Endodermal cell (in vitro differentiated cells): ENCODE results near the gene COX10. TPM values are rescaled to one million over a fixed set of nuclear protein-coding genes. Genes with fewer than 3 reads are reported as not detected.

Experiments used
- DNase-seq: peaks from one replicate; pipeline ENCODE4 v3.0.0-alpha.2; 2017
- H3K27ac ChIP-seq: 2 replicates; pipeline ENCODE4 v1.5.1; 2013; ENCODE audit warnings: mild to moderate bottlenecking, low read depth, low read length, moderate library complexity
- H3K27me3 ChIP-seq: 2 replicates; pipeline ENCODE4 v1.6.1; 2013; ENCODE audit warnings: mild to moderate bottlenecking, low read length, moderate library complexity; ENCODE audit not compliant: insufficient read depth, control insufficient read depth, poor library complexity, severe bottlenecking
- H3K36me3 ChIP-seq: 2 replicates; pipeline ENCODE4 v1.7.0; 2013; ENCODE audit warnings: mild to moderate bottlenecking, low read length, moderate library complexity; ENCODE audit not compliant: control insufficient read depth, insufficient read depth
- H3K4me1 ChIP-seq: one replicate; pipeline ENCODE4 v1.7.0; 2013; ENCODE audit warnings: low read length; ENCODE audit not compliant: control insufficient read depth, insufficient read depth
- H3K4me3 ChIP-seq: 2 replicates; pipeline ENCODE4 v1.5.1; 2013; ENCODE audit warnings: mild to moderate bottlenecking, low read length, moderate library complexity
- H3K9ac ChIP-seq: 2 replicates; pipeline ENCODE4 v1.6.1; 2013; ENCODE audit warnings: mild to moderate bottlenecking, low read length, moderate library complexity; ENCODE audit not compliant: poor library complexity, severe bottlenecking; ENCODE audit errors: extremely low read depth
- H3K9me3 ChIP-seq: 2 replicates; pipeline ENCODE4 v1.6.1; 2013; ENCODE audit warnings: mild to moderate bottlenecking, low read length, moderate library complexity; ENCODE audit not compliant: control insufficient read depth
- H3K27ac Mint-ChIP-seq: 2 replicates; pipeline ENCODE4 v1.8.0; 2020; ENCODE audit warnings: mixed read lengths
- H3K27me3 Mint-ChIP-seq: 2 replicates; pipeline ENCODE4 v1.8.0; 2021; ENCODE audit warnings: mild to moderate bottlenecking, mixed read lengths; ENCODE audit not compliant: insufficient read depth
- H3K36me3 Mint-ChIP-seq: 2 replicates; pipeline ENCODE4 v1.8.0; 2020; ENCODE audit warnings: low read depth, mixed read lengths
- H3K4me1 Mint-ChIP-seq: 2 replicates; pipeline ENCODE4 v1.8.0; 2020; ENCODE audit warnings: mixed read lengths
- H3K4me3 Mint-ChIP-seq: 2 replicates; pipeline ENCODE4 v1.8.0; 2020; ENCODE audit warnings: mild to moderate bottlenecking, moderate library complexity, mixed read lengths
- H3K9me3 Mint-ChIP-seq: 2 replicates; pipeline ENCODE4 v1.8.0; 2020; ENCODE audit warnings: mild to moderate bottlenecking, mixed read lengths
- WGBS, 2 experiments: methylation state at CpG; one replicate each; pipeline versions ENCODE4 v1.1.5 to v1.1.7; 2013; ENCODE audit warnings: missing lambda C conversion rate in 2 of 2, mixed read lengths in 1 of 2; ENCODE audit not compliant: insufficient coverage in 1 of 2, insufficient read length in 1 of 2; 5-methylcytosine and 5-hydroxymethylcytosine counted together
- total RNA-seq, 2 donors: library from RNA; stranded (reverse); fragmentation: NEBNext Ultra II Directional in 1 of 2; extraction: Animal tissue kit (Norgen Biotek cat#: 25700) in 1 of 2; gene quantifications; 2 replicates in 1 of 2; 3 replicates in 1 of 2; pipeline ENCODE4 v1.2.1, GENCODE V29; 2021
- TF ChIP-seq, protein P1 (sequence below): fragments of 200-600 bp; sonication (generic); conservative IDR thresholded peaks from 2 replicates; pipeline ENCODE4 v1.5.0; 2021; ENCODE audit warnings: antibody characterized with exemption, mild to moderate bottlenecking

COX10 gene
- total RNA-seq, 2 donors from 2014 or later, result 15.0 to 15.4 TPM

DNA sequence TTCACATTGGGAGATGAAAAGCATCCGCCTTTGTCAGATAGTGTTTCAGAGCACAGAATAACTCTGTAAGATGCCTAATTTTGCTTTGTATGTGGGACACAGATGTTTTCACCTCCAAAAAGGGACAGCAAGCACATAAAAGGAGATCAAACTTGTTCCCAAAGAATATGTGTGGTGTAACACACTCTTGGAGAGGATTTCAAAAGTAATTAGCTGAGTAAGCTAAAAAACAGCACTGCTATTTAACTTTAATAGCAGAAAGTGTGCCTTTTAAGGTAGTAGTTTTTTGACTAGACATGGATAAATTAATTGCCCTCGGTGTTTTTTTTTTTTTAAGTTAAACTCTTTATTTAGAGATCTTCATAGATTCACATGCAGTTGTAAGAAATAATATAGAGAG, 65.2 kb downstream of the COX10 start:
- no peak overlapping the region for H3K9ac ChIP-seq
- Mint-ChIP-seq H3K9me3 (no peaks in the 10 kb centered on the region), H3K4me1 (peaks cover 7% of the 10 kb centered on the region), H3K36me3 (no peaks in the 10 kb centered on the region), H3K4me3 (no peak overlapping the region), H3K27me3 (no peaks in the 10 kb centered on the region), H3K27ac (no peak overlapping the region)
- H3K36me3 ChIP-seq, result no peaks in the 10 kb centered on the region
- 88 to 94% methylated on average over 1 to 2 of the region's 2 CpGs for WGBS, 2 experiments
- DNase-seq, result no peak
- no peak overlapping the region for H3K4me3 ChIP-seq
- H3K27ac ChIP-seq, result no peak overlapping the region
- no peaks in the 10 kb centered on the region for H3K4me1 ChIP-seq
- no peaks in the 10 kb centered on the region for H3K9me3 ChIP-seq
- no peaks in the 10 kb centered on the region for H3K27me3 ChIP-seq
- TF ChIP-seq, protein P1, sequence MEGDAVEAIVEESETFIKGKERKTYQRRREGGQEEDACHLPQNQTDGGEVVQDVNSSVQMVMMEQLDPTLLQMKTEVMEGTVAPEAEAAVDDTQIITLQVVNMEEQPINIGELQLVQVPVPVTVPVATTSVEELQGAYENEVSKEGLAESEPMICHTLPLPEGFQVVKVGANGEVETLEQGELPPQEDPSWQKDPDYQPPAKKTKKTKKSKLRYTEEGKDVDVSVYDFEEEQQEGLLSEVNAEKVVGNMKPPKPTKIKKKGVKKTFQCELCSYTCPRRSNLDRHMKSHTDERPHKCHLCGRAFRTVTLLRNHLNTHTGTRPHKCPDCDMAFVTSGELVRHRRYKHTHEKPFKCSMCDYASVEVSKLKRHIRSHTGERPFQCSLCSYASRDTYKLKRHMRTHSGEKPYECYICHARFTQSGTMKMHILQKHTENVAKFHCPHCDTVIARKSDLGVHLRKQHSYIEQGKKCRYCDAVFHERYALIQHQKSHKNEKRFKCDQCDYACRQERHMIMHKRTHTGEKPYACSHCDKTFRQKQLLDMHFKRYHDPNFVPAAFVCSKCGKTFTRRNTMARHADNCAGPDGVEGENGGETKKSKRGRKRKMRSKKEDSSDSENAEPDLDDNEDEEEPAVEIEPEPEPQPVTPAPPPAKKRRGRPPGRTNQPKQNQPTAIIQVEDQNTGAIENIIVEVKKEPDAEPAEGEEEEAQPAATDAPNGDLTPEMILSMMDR, result no peak

DNA sequence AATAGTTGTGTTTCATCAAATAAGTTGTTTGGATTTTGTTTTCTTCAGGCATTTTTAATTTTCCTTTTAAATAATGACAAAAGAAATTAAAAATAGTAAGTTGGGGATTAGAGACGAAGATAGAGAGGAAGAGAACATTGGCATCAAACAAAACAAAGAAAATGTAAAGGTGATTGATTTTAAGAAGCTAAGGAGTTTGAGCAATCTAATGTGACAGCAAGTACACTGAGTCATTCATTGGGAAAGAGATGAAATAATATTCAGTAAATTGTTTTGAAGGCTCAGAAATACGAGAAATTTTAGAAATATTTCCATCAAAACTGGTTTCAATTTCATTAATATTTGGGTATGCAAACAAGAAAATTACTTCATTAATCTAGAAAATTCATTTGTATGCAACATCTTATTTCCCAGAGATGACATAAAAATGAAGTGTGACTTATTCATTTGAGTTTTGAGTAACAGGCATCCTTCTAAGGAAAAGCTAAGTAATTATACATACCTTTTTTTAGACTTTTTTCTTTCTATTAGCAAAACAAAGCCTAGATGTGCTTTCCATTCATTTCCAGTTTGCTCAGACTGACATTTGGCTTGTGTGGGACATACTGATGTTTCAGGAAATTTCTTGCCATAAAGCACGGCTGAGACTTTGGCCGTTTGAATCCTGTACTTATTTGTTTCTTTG, 66.7 kb downstream of the COX10 start:
- no peak overlapping the region for H3K9ac ChIP-seq
- no peak overlapping the region for H3K27ac Mint-ChIP-seq
- no peaks in the 10 kb centered on the region for H3K36me3 Mint-ChIP-seq
- no peak overlapping the region for H3K27ac ChIP-seq
- no peaks in the 10 kb centered on the region for H3K27me3 ChIP-seq
- TF ChIP-seq, protein P1, result no peak
- H3K27me3 Mint-ChIP-seq, result no peaks in the 10 kb centered on the region
- WGBS, 2 experiments, result 60 to 93% methylated on average over 1 to 4 of the region's 4 CpGs
- H3K4me1 Mint-ChIP-seq, result peaks cover 7% of the 10 kb centered on the region
- H3K9me3 Mint-ChIP-seq, result no peaks in the 10 kb centered on the region
- DNase-seq, result no peak
- H3K4me3 ChIP-seq, result no peak overlapping the region
- H3K4me1 ChIP-seq, result no peaks in the 10 kb centered on the region
- no peaks in the 10 kb centered on the region for H3K9me3 ChIP-seq
- H3K4me3 Mint-ChIP-seq, result no peak overlapping the region
- H3K36me3 ChIP-seq, result no peaks in the 10 kb centered on the region

DNA sequence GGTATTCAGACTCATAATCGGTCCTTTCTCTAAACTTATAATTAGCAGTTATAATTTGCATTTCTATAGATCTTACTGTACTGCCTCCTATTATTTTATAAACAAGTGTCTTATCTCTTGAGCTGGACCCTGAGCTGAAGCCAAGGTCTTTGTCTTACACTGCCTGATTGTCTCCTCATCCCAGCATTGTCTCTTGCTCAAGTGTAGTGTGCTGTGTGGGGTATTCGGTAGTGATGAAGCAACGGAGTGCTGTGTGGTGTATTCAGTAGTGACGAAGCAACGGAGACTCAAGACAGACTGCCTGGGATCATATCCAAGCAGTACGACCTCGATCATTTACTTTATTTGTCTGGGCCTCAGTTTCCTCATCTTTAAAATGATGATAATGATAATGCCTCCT, 69.3 kb downstream of the COX10 start:
- no peaks in the 10 kb centered on the region for H3K36me3 Mint-ChIP-seq
- no peak overlapping the region for H3K4me3 Mint-ChIP-seq
- TF ChIP-seq, protein P1, result no peak
- H3K27me3 Mint-ChIP-seq, result no peaks in the 10 kb centered on the region
- Histone ChIP-seq H3K27me3 (no peaks in the 10 kb centered on the region), H3K9ac (no peak overlapping the region), H3K4me3 (no peak overlapping the region), H3K4me1 (no peaks in the 10 kb centered on the region), H3K36me3 (no peaks in the 10 kb centered on the region), H3K9me3 (no peaks in the 10 kb centered on the region), H3K27ac (no peak overlapping the region)
- 93 to 100% methylated on average over 2 to 7 of the region's 7 CpGs for WGBS, 2 experiments
- H3K4me1 Mint-ChIP-seq, result peaks cover 5% of the 10 kb centered on the region
- peak overlapping the region; percentile 29 for H3K27ac Mint-ChIP-seq
- no peaks in the 10 kb centered on the region for H3K9me3 Mint-ChIP-seq
- no peak for DNase-seq
